HG02870 (cell line): Measurements from ENCODE around the gene DIPK1A.
"Not testable (repeated sequence)": the region's sequence is repeated elsewhere in the genome, so short reads cannot be mapped to it uniquely, and the experiment has no call there.

Source experiments
- ATAC-seq: cut with Tn5 transposase; IDR thresholded peaks from one replicate; pipeline ENCODE4 v1.9.1; 2021; ENCODE audit warnings: mild to moderate bottlenecking, moderate library complexity; ENCODE audit not compliant: unreplicated experiment

The DIPK1A gene

GRCh38 chr1:92921031-92922023 is 39.9 kb downstream of the DIPK1A start:
- no peak for ATAC-seq

- no peak for ATAC-seq
Observed at GRCh38 chr1:92916899-92917298, 44.4 kb downstream of the DIPK1A start.

- ATAC-seq: no peak
Observed at GRCh38 chr1:92915547-92915946, 45.7 kb downstream of the DIPK1A start.

GRCh38 chr1:92913093-92913819 is 48.0 kb downstream of the DIPK1A start:
- no peak for ATAC-seq

GRCh38 chr1:92910081-92910480 is 51.2 kb downstream of the DIPK1A start:
- ATAC-seq: no peak

- ATAC-seq: no peak
Observed at GRCh38 chr1:92909321-92909720, 51.9 kb downstream of the DIPK1A start.

GRCh38 chr1:92907949-92908684 is 53.1 kb downstream of the DIPK1A start:
- ATAC-seq: no peak

GRCh38 chr1:92903765-92904164 is 57.5 kb downstream of the DIPK1A start:
- no peak for ATAC-seq

GRCh38 chr1:92902406-92902744 is 58.9 kb downstream of the DIPK1A start:
- no peak for ATAC-seq

GRCh38 chr1:92901699-92902405 is 59.4 kb downstream of the DIPK1A start:
- ATAC-seq: no peak

- ATAC-seq: no peak
Observed at GRCh38 chr1:92901126-92901525, 60.1 kb downstream of the DIPK1A start.

GRCh38 chr1:92900539-92900938 is 60.7 kb downstream of the DIPK1A start:
- no peak for ATAC-seq

GRCh38 chr1:92899780-92900179 is 61.5 kb downstream of the DIPK1A start:
- no peak for ATAC-seq

GRCh38 chr1:92898053-92898452 is 63.2 kb downstream of the DIPK1A start:
- ATAC-seq: not testable (repeated sequence)

GRCh38 chr1:92887465-92887864 is 73.8 kb downstream of the DIPK1A start:
- no peak for ATAC-seq

- ATAC-seq: no peak
Observed at GRCh38 chr1:92886886-92887419, 74.3 kb downstream of the DIPK1A start.

GRCh38 chr1:92884195-92884594 is 77.1 kb downstream of the DIPK1A start:
- ATAC-seq: no peak

GRCh38 chr1:92883297-92883696 is 78.0 kb downstream of the DIPK1A start:
- no peak for ATAC-seq

GRCh38 chr1:92882819-92883218 is 78.4 kb downstream of the DIPK1A start:
- no peak for ATAC-seq

GRCh38 chr1:92881391-92881790 is 79.9 kb downstream of the DIPK1A start:
- ATAC-seq: no peak
